Measurements from ENCODE around the gene TMEM185B.
A peak's percentile ranks its signal among the peaks of the same experiment; 100 is the strongest.
"Not testable (repeated sequence)": the region's sequence is repeated elsewhere in the genome, so short reads cannot be mapped to it uniquely, and the experiment has no call there.

TMEM185B gene

GRCh38 chr2:120235158-120235557 is 12.0 kb upstream of the TMEM185B start:
- DNase-seq (ENCODE audit: low read depth in 4 of 4, low spot score in 1 of 4) = not testable (repeated sequence)

DNA sequence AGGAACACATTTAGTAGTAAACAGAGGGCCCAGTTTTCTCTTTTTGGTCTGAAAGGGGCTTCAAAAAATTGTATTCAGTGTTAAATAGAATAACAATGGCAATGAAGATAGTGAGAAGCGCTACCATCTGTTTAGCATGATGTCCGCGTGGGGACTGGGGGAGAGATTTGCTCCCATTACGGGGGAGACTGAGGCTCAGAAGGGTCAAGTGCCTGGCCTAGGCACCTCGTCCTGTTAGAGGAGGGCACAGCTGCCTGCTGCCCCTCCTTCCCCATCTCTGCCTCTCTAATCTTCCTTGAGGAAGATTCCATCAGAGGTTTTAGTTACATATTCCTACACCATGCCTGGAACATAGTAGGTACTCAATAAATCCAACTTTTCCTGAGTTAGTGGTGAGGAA is 10.1 kb upstream of the TMEM185B start:
- no peak for DNase-seq (ENCODE audit: low read depth in 4 of 4, low spot score in 1 of 4)

GRCh38 chr2:120231974-120232635 is 8.9 kb upstream of the TMEM185B start:
- peak; percentile 33 to 66 (median 42) for DNase-seq (ENCODE audit: low read depth in 4 of 4, low spot score in 1 of 4)

DNA sequence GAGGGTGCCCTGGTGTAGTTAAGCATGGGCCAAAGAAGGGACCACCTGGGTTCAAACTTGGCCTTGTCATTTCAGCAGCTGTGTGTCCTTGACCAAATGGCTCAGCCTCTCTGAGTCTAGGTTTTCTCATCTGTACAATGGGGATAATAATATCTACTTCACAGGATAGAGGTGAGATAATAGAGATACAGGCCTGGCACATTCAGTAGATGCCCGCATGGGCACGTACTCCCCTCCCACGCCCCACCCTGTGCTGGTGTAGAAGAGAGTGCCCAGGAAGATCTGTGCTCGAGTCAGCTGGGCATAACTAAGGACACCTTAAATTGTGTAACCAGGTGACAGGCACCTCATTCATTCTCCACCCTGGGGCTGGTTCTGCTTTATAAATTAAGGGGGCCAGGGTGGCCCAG is 8.4 kb upstream of the TMEM185B start:
- DNase-seq (ENCODE audit: low read depth in 4 of 4, low spot score in 1 of 4) = no peak

GRCh38 chr2:120230515-120231471 is 7.6 kb upstream of the TMEM185B start:
- DNase-seq (ENCODE audit: low read depth in 4 of 4, low spot score in 1 of 4) = no peak

- no peak for DNase-seq (ENCODE audit: low read depth in 4 of 4, low spot score in 1 of 4)
These were observed 6.1 kb upstream of the TMEM185B start for GRCh38 chr2:120229341-120229740.

GRCh38 chr2:120228503-120228902 is 5.3 kb upstream of the TMEM185B start:
- no peak for DNase-seq (ENCODE audit: low read depth in 4 of 4, low spot score in 1 of 4)

DNA sequence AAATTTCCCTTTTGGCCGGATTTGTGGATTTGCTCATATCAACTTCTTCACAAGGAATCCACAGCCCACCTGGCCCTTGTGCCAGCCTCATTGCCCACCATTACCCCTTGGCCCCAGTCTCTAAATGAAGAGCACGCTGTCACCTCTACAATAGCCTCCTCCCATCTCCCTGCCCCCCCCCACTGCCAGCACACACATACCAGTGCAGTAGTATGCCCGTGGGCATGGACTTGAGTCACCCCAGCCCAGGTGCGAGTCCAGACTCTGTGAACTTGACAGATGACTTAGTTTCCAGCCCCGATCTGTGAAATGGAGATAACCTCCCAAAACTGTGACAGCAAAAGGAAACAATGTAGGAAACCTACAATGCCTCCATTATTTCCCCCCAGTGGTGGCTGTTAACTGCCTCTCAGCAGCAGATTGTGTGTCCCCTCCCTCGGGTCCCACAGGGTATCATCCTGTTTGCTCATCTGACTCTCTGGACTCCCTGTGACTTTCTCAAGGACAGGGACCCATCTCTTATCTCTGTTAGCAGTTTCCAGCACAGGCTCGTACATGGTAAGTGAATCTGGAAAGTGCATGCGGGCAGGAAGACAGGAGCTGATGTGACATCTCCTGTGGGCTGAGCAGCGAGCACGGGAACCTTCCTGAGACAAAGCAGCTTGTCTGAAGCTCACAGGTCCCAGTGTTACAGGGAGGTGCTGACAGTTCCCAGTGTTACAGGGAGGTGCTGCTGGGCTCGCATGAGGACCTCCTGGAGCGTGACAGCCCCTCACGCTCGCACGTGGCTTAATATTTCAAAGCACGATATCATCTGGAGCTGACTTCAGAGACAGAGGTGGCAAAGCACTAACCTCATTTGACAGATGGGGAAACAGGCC is 4.2 kb upstream of the TMEM185B start:
- DNase-seq (ENCODE audit: low read depth in 4 of 4, low spot score in 1 of 4) = no peak

GRCh38 chr2:120226316-120226715 is 3.1 kb upstream of the TMEM185B start:
- no peak for DNase-seq (ENCODE audit: low read depth in 4 of 4, low spot score in 1 of 4)

DNA sequence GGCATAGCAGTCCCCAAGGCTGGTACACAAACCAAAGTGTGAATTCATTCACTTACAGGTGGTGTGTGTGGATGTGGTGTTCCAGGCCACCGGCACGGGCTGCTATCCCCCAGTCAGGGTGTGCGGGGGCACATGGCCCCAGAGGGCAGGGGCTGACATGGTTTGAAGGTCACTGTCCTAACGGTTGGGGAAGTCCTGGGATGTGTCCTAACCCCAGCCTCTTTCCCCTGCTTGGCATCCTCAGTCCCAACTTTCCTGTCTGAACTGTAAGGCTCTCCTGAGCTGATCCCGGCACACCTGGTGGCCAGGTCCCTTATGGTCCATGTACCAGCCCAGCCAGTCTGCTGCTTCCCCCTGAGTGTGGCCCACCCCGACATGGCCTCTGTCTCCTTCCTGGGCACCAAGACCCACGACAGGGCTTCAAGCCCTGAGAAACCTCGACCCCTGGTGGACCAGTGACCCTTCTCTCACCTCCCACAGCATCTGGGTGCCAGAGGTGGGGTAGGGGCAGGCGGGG is 2.4 kb upstream of the TMEM185B start:
- DNase-seq (ENCODE audit: low read depth in 4 of 4, low spot score in 1 of 4) = no peak

DNA sequence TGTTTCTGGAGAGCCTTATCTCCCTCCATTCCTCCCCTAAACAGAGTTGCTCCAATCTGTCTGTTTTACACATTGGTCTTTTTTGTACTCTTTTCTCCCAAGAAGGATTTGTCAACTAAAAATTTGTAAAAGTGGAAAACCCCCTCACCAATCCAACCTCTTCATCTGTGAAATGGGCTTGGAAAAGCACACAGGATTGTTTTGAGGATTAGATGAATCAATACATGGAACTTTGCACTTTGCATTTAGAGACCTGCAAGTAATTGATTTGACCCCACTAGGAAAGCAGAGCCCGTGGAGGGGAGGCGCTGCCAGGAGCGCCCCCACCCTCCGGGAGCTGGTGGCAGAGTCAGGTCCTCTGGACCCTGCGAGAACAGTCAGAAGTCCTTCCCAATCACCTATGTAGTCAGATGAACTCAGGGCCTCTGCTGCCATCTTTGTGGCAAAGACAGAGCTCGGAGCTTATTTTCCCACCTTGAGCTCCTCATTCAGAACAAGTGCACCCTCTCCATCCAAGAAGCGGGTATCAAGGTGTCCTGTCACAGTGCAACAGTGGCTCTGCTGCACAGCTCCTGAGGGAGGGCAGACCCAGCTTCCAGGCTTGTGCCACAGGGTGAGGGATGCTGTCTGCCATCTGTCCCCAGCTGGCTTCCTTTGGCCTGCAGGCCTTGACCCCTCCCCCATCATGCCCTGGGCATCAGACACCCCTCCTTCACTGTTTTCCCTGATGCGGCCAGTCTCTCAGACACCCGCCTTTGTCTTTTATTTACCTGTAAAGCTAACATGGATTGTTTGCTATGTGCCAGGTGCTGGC is 1.7 kb upstream of the TMEM185B start:
- no peak for DNase-seq (ENCODE audit: low read depth in 4 of 4, low spot score in 1 of 4)

- no peak for DNase-seq (ENCODE audit: low read depth in 4 of 4, low spot score in 1 of 4)
These were observed 1.1 kb upstream of the TMEM185B start for GRCh38 chr2:120224256-120224655.

DNA sequence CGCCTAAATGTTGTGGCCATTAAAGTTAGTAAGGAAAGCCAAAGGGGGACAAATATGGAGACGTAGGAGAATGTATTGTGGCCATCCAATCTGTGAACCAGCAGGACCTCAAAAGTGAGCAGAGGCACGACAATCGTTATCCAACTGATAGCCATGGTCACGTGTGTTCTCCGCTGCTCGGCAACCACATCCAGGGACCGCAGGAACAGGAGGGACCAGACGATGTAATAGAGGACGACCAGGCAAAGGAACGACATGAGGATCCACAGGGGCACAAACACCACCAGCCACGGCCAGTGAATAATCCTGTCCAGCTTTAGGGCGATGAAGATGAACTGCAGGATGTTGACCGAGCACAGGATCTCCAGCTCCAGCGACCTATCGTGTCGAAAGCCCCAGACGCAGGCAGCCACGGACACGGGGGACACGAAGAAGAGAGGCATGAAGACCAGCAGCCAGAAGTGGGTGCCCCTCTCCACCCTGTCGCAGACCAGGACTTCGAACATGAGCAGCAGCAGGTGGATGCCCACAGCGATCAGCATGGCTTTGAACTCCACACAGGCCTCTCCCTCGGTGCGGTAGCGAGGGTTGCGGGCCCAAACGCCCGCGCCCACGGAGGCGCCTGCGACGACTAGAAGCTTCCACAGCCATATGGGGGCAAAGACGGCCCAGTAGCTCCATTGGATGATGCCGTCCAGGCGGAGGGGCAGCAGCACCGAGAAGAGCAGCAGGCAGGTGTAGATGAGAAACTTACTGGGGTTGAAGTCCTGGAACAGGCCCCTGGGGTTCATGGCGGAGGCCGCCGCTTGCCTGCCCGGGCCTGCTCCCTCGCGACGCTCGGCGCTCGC is 790 bp downstream of the TMEM185B start:
- DNase-seq (ENCODE audit: low read depth in 4 of 4, low spot score in 1 of 4) = no peak

GRCh38 chr2:120221616-120222015 is 1.6 kb downstream of the TMEM185B start:
- DNase-seq (ENCODE audit: low read depth in 4 of 4, low spot score in 1 of 4) = no peak

- DNase-seq (ENCODE audit: low read depth in 4 of 4, low spot score in 1 of 4) = no peak
These were observed 2.4 kb downstream of the TMEM185B start for GRCh38 chr2:120220756-120221155.

DNA sequence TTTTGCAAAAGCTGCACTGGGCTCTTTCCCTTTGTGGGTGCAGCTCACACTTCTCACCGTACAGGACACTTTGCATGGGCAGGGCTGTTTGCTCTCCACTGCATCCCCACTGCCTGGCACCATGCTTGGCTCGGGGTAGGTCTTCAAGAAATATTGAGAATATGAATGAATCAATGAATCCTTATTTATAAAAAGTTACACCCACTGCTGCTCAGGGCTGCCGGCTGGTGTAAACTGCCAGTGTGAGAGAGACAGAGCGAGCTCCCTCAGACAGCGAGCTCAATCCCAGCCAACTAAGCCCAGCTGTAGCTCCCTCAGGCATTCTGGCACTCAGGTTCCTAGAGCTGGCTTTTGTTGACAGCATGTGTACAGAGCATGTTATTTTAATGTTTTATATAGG is 3.4 kb downstream of the TMEM185B start:
- DNase-seq (ENCODE audit: low read depth in 4 of 4, low spot score in 1 of 4) = no peak

DNA sequence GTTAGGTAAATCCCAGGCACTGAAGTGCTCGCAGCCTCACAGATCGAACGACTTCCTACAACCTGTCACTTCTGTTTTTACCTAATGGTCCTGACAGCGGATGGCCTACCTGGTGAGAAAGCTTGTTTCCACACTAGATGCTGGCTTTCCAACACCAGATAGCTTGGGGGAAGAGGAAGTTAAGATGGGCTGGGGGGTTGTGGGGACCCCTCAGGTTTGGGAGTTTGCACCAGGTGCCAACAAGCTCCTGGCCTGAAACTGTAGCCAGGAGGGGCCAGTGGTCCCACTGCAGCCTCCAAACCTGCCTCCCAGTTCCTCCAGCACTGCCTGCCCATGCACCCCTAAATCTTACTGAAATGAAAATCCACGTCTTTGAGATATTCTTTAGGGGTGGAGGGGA is 3.9 kb downstream of the TMEM185B start:
- no peak for DNase-seq (ENCODE audit: low read depth in 4 of 4, low spot score in 1 of 4)

DNA sequence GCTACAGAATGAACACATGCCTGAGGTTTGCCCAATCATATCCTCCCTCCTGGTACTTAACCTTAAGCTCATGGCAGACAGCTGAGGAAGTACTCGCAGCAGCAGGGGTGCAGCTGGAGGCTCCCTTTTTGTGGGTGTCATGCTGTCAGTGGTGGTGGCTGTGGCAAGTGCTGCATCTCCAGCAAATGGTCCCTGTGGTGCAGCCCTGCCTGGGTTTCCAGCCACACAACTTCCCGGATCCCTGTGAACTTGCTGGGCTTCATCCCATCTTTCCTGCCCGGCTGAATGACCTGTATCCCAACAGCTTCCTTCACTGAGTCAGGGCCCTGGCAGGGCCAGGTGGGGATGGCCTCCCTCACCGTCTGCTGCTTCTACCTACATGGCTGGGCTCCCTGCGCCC is 5.0 kb downstream of the TMEM185B start:
- no peak for DNase-seq (ENCODE audit: low read depth in 4 of 4, low spot score in 1 of 4)

DNA sequence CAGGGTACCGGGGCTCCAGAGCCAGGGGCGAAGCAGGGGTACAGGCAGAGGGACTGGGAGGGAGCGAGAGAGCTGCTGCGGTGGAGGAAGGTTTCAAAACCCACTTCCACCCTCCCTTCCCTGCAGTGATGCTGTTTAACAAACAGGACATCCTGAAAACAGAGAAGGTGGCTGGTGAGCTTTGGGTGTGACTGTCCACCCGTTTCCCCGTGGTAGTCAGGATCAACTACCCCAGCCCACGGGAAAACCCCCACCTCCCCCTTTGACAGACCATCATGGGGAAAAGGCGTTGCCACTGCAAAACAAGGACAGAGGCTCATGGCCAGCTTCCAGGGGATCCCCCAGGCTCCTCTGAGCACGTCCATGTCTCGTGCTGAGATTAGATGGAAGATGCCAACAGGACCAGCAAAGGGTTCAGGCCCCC is 12.9 kb downstream of the TMEM185B start:
- DNase-seq (ENCODE audit: low read depth in 4 of 4, low spot score in 1 of 4) = no peak

Data from stimulated activated CD4-positive, alpha-beta T cell treated with anti-CD3 and anti-CD28 coated beads, Interleukin-1b, Interleukin-23, amount 100 ng/mL, for 24 hours (primary cell).